Lower leg skin (tissue), 4 donors: ENCODE results near the gene PLXNA2. TPM values are rescaled to one million over a fixed set of nuclear protein-coding genes. Genes with fewer than 3 reads are reported as not detected.

Experiments
- DNase-seq, 2 donors: peaks; one replicate each; pipeline ENCODE4 v3.0.0-alpha.2; 2019; ENCODE audit warnings: low spot score in 2 of 2
- H3K4me3 ChIP-seq: fragments of 200-600 bp; sonication (generic); 2 replicates; pipeline ENCODE4 v1.5.1; 2017; ENCODE audit warnings: mild to moderate bottlenecking, low read depth; ENCODE audit not compliant: poor library complexity, severe bottlenecking
- CTCF ChIP-seq, 3 donors: fragments of 450-650 bp; IDR thresholded peaks; one replicate each; pipeline ENCODE4 v1.5.1; 2016; ENCODE audit warnings: antibody characterized with exemption in 3 of 3, mild to moderate bottlenecking in 3 of 3, moderate library complexity in 2 of 3
- POLR2A ChIP-seq, 2 donors: fragments of 450-650 bp; IDR thresholded peaks; one replicate each; pipeline ENCODE4 v1.6.1; 2016 to 2017; ENCODE audit warnings: antibody characterized with exemption in 2 of 2, mild to moderate bottlenecking in 1 of 2, moderate library complexity in 1 of 2
- WGBS, 2 donors: methylation state at CpG; one replicate each; pipeline ENCODE4 v1.1.5; 2018; 5-methylcytosine and 5-hydroxymethylcytosine counted together
- intact Hi-C: fragments of 100-400 bp; cut with DNase I; formaldehyde crosslinking; loops from one replicate; pipeline ENCODE4 v1.15.0; 2023; ENCODE audit warnings: low total_unique reads
- total RNA-seq, 4 donors: library from RNA; depleted of rRNA; stranded (reverse); fragments of >200 nt; gene quantifications; one replicate each; pipeline ENCODE4 v1.1.0, GENCODE V29; 2016

PLXNA2 gene
- total RNA-seq, 4 donors from 2014 or later = 27.4 to 44.2 (median 36.9) TPM

- intact Hi-C loops = no loop called here
- TF ChIP-seq CTCF (IDR thresholded peaks at IDR 0.05) (no peak), POLR2A (IDR thresholded peaks at IDR 0.05) (no peak)
- WGBS, 2 donors = 1 to 2% methylated on average over 41 to 48 of the region's 54 CpGs
- DNase-seq = peak in 1 of 2 donors; percentile 81
- peak overlapping the region; percentile 73 for H3K4me3 ChIP-seq
Measured at GRCh38 chr1:208242941-208243526, 1.1 kb downstream of the PLXNA2 start.

- whole genome bisulfite sequencing, 2 donors = 79 to 87% methylated on average over 3 of the region's 3 CpGs
- no peak for TF ChIP-seq CTCF (IDR thresholded peaks at IDR 0.05)
- TF ChIP-seq POLR2A (IDR thresholded peaks at IDR 0.05) = no peak
- intact Hi-C loops = no loop called here
- H3K4me3 ChIP-seq = no peak overlapping the region
- peak in 1 of 2 donors; percentile 50 for DNase-seq
Measured at GRCh38 chr1:208242146-208242545, 2.0 kb downstream of the PLXNA2 start.

GRCh38 chr1:208241512-208241911, 2.7 kb downstream of the PLXNA2 start:
- WGBS, 2 donors = 81 to 94% methylated on average over 5 of the region's 5 CpGs
- peak in 1 of 2 donors; percentile 52 for DNase-seq
- TF ChIP-seq POLR2A (IDR thresholded peaks at IDR 0.05) = no peak
- TF ChIP-seq CTCF (IDR thresholded peaks at IDR 0.05) = no peak
- intact Hi-C loops = no loop called here
- H3K4me3 ChIP-seq = no peak overlapping the region

- DNase-seq = peak in 1 of 2 donors; percentile 25
- H3K4me3 ChIP-seq = no peak overlapping the region
- WGBS, 2 donors = 70 to 88% methylated on average over 3 of the region's 3 CpGs
- TF ChIP-seq POLR2A (IDR thresholded peaks at IDR 0.05) = no peak
- TF ChIP-seq CTCF (IDR thresholded peaks at IDR 0.05) = no peak
- intact Hi-C loops = no loop called here
Measured at GRCh38 chr1:208240662-208241355, 3.4 kb downstream of the PLXNA2 start.

GRCh38 chr1:208239473-208240381, 4.5 kb downstream of the PLXNA2 start:
- 64 to 72% methylated on average over 10 of the region's 10 CpGs for WGBS, 2 donors
- DNase-seq = peak in 1 of 2 donors; percentile 81
- no peak overlapping the region for H3K4me3 ChIP-seq
- intact Hi-C loops = loop anchor here (5.0 to 10.0 kb wide), 2 partner anchors 55 to 107 kb away; no protein-coding TSS in a partner anchor
- TF ChIP-seq CTCF (IDR thresholded peaks at IDR 0.05) = no peak
